ENCODE data around the gene EPHA10.
A peak's percentile ranks its signal among the peaks of the same experiment; 100 is the strongest.

GRCh38 chr1:37765916-37766664 is 1.2 kb upstream of the EPHA10 start:
- TF ChIP-seq CTCF (IDR thresholded peaks at IDR 0.05; ENCODE audit: insufficient read depth, low read length, poor library complexity, severe bottlenecking) (peak; percentile 20), EZH2phosphoT487 (conservative IDR thresholded peaks at IDR 0.05; ENCODE audit: low read length) (no peak)

Data from SU-DHL-6 (cell line).